Tibial nerve (tissue), 4 donors: ENCODE data around the gene LSP1.

Source experiments
- CTCF ChIP-seq, 5 experiments: fragments of 200-600 bp in 3 of 5; fragments of 450-650 bp in 2 of 5; sonication (generic) in 3 of 5; IDR thresholded peaks; one replicate each; pipeline ENCODE4 v1.5.1; 2016 to 2019; ENCODE audit warnings: antibody characterized with exemption in 5 of 5, mild to moderate bottlenecking in 3 of 5, moderate library complexity in 2 of 5
- EP300 ChIP-seq, 2 donors: sonication (generic); formaldehyde crosslinking; IDR thresholded peaks; one replicate each; pipeline ENCODE4 v1.6.1; 2017; ENCODE audit warnings: antibody characterized with exemption in 2 of 2, mild to moderate bottlenecking in 1 of 2
- POLR2A ChIP-seq, 2 donors: fragments of 450-650 bp; IDR thresholded peaks; one replicate each; pipeline ENCODE4 v1.6.1; 2017; ENCODE audit warnings: antibody characterized with exemption in 2 of 2, mild to moderate bottlenecking in 2 of 2, moderate library complexity in 2 of 2

- TF ChIP-seq CTCF (IDR thresholded peaks at IDR 0.05) (no peak), EP300 (IDR thresholded peaks at IDR 0.05) (no peak), POLR2A (IDR thresholded peaks at IDR 0.05) (no peak)
Observed at GRCh38 chr11:1899090-1899489, 46.2 kb downstream of the LSP1 start.
